Femur (tissue), 1 donor: Measurements from ENCODE around the gene PHLDA1.
"Not testable (repeated sequence)": the region's sequence is repeated elsewhere in the genome, so short reads cannot be mapped to it uniquely, and the experiment has no call there.

ENCODE experiments used
- DNase-seq: peaks from one replicate; pipeline ENCODE4 v3.0.0-alpha.2; 2017

The PHLDA1 gene

GRCh38 chr12:75984577-75985182 lies 46.9 kb downstream of the PHLDA1 start:
- DNase-seq: no peak

- not testable (repeated sequence) for DNase-seq
Measured at GRCh38 chr12:75983851-75984250, 47.7 kb downstream of the PHLDA1 start.

DNA sequence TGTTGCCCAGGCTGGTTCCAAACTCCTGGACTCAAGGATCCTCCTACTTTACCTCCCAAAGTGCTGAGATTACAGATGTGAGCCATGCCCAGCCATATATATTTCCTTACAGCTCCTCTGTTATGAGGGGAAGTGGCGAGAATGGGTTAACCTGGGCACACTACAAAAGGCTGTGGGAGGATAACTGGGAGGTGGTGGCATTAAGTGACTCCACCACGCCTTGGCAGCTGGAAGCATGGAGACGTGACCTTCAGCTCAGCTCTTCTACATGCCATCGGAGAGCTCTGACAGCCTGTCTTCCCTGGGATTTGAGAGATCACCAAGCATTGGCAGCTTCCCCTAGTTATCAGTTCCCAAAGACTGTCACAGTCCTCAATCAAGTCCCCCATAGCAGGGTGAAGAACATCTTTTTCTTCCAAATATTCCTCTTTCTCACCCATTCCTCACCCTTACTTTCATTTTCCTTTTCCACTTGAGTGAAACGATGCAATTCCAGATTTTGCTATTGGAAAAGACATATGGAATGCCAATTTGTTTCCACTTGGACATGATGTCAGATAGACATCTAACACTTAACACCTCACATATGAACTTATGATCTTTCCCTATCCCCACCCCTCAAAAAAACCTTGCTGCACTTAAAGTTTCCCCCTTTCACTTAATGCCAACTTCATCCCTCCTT lies 48.5 kb downstream of the PHLDA1 start:
- no peak for DNase-seq

DNA sequence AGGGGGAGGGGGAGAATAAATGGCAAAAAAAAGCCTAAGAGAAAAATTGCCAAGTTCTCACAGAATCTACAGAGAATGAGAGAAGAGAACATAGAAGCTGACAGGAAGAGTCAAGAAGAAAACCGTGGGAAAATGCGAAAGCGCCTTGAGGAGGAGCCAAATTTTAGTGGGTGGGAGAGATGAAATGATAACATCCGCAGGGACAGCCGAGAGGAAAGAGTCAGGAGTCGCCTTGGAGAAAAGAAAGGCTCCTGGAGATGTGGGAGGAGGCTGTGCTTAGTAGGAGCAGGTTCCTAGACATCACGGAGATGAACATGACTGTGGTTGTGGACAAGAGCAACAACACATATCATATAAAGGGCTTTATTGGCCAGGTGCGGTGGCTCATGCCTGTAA lies 49.4 kb downstream of the PHLDA1 start:
- no peak for DNase-seq

- no peak for DNase-seq
Measured at GRCh38 chr12:75981247-75982168, 50.1 kb downstream of the PHLDA1 start.

DNA sequence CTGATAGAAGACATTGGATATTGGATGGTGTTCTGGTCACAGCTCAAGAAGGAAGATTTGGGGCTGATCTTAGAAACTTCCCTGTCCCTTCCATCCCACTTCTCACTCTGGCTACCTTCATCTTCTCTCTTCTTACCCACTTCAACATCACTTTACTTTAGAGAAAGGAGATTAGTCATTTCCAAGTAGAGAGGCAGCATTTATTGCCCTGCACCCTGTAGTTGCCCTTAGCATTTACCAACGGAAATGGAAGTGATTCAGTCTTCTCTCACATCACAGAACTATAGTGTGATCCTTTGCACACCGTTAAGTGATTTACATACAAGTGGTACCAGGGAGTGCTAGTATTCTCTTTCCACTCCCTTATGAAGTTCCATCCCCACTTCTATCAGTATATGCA lies 52.4 kb downstream of the PHLDA1 start:
- no peak for DNase-seq

- DNase-seq: no peak
Measured at GRCh38 chr12:75978677-75979076, 52.9 kb downstream of the PHLDA1 start.

DNA sequence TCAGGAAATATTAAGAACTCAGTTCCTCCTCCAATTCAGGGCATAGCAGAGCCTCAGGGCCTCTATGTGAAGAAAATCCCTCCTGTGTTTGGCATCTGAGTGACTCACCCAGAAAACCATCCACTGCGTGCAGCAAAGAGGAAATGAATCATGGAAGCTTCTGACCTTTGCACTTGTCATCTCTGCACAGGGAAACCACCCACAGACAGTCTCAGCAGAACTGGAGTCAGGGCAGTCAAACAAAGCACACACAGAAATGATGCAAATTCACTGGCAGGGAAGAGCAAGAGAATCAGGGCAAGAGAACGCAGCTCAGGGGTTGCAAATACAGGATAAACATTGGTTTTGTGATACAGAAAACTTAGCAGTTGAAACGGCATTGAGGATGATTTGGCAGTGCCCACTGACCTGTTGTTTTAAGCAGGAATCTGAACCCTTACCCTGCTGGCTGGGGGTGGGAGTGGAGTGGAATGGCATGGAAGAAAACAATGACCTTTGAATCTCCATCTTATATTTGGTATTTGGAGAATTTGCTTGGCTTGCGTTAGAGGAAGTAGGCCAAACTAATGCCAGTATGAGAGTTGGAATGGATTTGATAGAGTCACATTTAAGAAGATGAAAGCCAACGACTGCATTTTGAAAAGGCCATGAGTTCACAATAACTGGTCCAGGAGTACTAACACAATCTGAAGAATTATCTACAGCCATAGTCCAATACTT lies 53.5 kb downstream of the PHLDA1 start:
- DNase-seq: peak; percentile 75

- no peak for DNase-seq
Measured at GRCh38 chr12:75977590-75977951, 54.0 kb downstream of the PHLDA1 start.

DNA sequence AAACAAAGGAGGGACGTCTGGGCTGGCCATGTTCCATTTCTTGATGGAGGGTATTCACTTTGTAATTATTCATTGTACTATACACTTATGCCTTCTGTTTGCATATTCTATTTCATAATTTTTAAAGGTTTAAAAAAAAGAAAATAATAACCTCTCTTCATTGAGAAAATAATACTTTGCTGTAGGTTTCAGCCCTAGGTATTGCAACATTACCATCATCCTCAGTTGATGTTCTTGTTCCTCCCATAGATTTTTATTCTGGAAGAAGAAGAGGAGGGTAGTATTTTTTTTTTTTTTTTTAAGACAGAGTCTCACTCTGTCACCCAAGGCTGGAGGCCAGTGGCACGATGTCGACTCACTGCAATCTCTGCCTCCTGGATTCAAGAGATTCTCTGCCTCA lies 54.7 kb downstream of the PHLDA1 start:
- DNase-seq: no peak

DNA sequence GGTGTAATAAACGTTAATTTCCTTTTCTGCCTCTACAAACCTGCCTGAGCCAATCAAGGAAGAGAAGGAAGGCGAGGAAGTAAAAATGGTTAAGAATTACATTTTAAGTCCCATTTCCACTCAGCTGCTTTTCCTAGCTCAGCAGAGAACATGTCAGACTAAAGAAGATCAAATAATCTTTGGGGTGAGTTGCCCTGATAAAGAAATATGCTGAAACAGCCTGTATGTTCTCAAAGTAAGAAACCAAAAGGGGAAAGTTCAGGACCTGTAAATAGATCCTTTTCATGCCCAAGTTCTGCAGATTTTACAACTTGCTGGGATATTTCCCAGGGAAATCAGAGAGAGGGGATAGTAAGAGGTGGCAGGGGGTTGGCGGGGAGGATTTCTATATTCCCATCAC lies 55.5 kb downstream of the PHLDA1 start:
- DNase-seq: no peak

DNA sequence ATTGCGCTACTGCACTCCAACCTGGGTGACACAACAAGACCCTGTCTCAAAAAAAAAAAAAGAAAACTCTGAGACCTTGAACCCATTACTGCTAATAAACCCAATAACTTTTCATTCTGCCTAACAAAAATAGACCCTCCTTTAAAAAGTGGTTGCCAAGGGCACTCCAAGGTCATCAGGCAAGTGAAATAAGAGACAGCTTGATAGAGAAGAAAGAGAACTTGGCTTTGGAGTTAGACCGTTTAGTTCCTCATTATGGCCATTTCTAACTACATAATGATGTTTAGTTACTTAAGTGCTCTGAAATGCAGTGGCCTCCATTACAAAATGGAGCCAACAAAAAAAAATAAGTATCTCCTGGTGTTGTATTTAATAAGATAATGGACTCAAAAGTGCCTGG lies 55.9 kb downstream of the PHLDA1 start:
- DNase-seq: no peak
